ENCODE data around the gene MAP2K6. TPM values are rescaled to one million over a fixed set of nuclear protein-coding genes. Genes with fewer than 3 reads are reported as not detected.

MAP2K6 gene
- total RNA-seq, 1 donor from 2014 or later, result 1.8 TPM

- TF ChIP-seq, protein P1, sequence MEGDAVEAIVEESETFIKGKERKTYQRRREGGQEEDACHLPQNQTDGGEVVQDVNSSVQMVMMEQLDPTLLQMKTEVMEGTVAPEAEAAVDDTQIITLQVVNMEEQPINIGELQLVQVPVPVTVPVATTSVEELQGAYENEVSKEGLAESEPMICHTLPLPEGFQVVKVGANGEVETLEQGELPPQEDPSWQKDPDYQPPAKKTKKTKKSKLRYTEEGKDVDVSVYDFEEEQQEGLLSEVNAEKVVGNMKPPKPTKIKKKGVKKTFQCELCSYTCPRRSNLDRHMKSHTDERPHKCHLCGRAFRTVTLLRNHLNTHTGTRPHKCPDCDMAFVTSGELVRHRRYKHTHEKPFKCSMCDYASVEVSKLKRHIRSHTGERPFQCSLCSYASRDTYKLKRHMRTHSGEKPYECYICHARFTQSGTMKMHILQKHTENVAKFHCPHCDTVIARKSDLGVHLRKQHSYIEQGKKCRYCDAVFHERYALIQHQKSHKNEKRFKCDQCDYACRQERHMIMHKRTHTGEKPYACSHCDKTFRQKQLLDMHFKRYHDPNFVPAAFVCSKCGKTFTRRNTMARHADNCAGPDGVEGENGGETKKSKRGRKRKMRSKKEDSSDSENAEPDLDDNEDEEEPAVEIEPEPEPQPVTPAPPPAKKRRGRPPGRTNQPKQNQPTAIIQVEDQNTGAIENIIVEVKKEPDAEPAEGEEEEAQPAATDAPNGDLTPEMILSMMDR (conservative IDR thresholded peaks at IDR 0.05; ENCODE audit: low read depth, low read length), result no peak
Measured at GRCh38 chr17:69411766-69412165, 2.7 kb upstream of the MAP2K6 start.

DNA sequence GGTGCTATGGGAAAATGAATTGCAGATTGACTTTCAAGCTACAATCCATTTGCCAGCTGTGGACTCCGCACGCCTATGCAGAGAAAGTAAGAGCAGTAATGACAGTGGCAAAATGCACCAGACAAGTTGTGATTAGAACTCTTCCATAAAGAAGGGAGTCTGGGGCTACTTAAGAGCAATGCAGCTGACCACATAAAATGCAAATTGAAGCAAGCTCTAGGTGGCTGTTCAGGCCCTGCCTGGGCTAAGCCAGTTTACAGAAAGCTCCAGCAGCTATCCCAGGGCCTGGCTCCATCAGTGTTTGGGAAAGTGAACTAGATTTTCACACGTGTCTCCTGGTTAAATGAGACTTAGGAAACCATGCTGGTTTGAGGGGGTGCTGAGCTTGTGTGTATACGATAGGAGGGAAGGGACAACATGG, 2.2 kb upstream of the MAP2K6 start:
- DNase-seq (ENCODE audit: low read depth), result no peak
- H3K4me3 ChIP-seq (ENCODE audit: low read depth, low read length), result no peak overlapping the region
- TF ChIP-seq, protein P1 (conservative IDR thresholded peaks at IDR 0.05; ENCODE audit: low read depth, low read length), result no peak

More at GRCh38 chr17:69411766-69412165, 2.7 kb upstream of the MAP2K6 start:
- H3K4me3 ChIP-seq (ENCODE audit: low read depth, low read length), result no peak overlapping the region
- DNase-seq (ENCODE audit: low read depth), result no peak

- DNase-seq (ENCODE audit: low read depth), result no peak
- peak overlapping the region; percentile 68 for H3K4me3 ChIP-seq (ENCODE audit: low read depth, low read length)
- TF ChIP-seq, protein P1 (conservative IDR thresholded peaks at IDR 0.05; ENCODE audit: low read depth, low read length), result no peak
Measured at GRCh38 chr17:69415431-69415830, 934 bp downstream of the MAP2K6 start.

DNA sequence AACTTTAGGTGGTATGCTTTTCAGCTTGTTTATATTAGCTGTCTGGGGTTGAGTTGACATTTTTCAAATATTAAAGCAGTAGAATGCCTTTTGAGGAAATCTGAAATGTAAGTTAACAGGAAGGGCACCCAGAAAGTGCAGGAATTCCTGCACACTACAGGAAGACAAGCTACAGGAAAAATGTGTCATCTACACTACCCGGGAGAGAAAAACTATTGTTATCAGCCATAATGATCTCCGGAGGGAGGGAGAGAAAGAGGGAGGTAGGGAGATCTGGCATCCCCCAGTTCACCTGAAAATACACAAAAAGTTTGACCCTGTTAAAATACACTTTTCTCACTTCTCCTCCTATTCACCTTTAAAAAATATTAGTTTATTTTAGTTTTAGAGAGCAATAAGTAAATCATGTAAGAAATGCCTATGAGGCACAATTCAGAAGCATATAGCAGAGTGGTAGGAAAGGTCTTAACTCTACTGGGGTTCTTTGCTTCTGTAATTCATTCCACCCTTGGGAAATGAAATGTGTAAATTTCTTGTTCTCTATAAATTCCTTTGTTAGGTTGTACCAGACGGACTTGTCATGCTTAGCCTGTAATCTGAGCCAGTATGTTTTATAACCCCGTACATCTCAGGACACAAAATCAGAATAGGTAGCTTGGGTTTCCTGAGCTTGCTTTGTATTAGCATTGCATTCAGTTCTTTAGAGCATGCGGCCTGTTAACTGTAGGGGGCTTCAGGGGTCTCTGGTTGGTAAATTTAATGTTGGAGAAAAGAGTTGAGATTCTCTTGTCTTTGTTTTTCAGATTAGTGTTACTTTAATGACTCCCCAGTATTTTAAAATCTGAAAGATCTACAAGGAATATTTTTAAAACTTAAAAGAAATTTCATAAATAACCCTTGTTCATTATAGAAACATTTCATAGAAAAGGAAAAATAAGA, 3.3 kb downstream of the MAP2K6 start:
- TF ChIP-seq, protein P1 (conservative IDR thresholded peaks at IDR 0.05; ENCODE audit: low read depth, low read length), result no peak
- H3K4me3 ChIP-seq (ENCODE audit: low read depth, low read length), result no peak overlapping the region
- DNase-seq (ENCODE audit: low read depth), result no peak

GRCh38 chr17:69418535-69418934, 4.0 kb downstream of the MAP2K6 start:
- TF ChIP-seq, protein P1 (conservative IDR thresholded peaks at IDR 0.05; ENCODE audit: low read depth, low read length), result no peak
- H3K4me3 ChIP-seq (ENCODE audit: low read depth, low read length), result no peak overlapping the region
- no peak for DNase-seq (ENCODE audit: low read depth)

DNA sequence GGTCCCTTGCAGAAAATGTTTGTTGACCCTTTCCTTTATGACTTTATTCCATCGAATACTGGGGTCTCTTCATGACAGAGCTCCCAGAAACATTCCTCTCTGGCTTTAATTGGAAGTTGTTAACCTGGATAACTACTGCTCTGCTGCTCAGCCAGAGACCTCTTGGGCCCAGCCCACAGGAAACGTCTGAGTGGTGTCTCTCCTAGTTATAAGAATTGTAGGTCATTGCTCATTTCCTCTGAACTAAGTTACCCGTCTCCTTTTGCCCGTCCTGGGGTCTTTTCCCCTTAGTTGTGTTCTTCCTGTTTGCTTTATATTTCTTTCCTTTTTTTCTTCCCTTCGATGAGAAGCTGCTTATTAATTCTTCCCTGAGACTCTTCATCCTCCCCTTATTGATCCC, 9.0 kb downstream of the MAP2K6 start:
- TF ChIP-seq, protein P1 (conservative IDR thresholded peaks at IDR 0.05; ENCODE audit: low read depth, low read length), result no peak
- H3K4me3 ChIP-seq (ENCODE audit: low read depth, low read length), result no peak overlapping the region
- DNase-seq (ENCODE audit: low read depth), result no peak

Data from epithelial cell of proximal tubule (primary cell).